GM23338 (cell line): Measurements from ENCODE around the gene IQSEC3. TPM values are rescaled to one million over a fixed set of nuclear protein-coding genes. Genes with fewer than 3 reads are reported as not detected.

Experiments used
- ATAC-seq: fragments of 200-7000 bp; cut with Tn5 transposase; 3 replicates; pipeline ENCODE4 v1.9.1; 2020
- DNase-seq: peaks from one replicate; pipeline ENCODE4 v3.0.0-alpha.2; 2015; ENCODE audit warnings: low spot score
- H2AFZ ChIP-seq: fragments of 200-600 bp; sonication (generic); 2 replicates; pipeline ENCODE4 v1.8.0; 2016; ENCODE audit warnings: antibody characterized with exemption, mild to moderate bottlenecking, moderate library complexity
- H3F3A ChIP-seq: fragments of 200-600 bp; sonication (generic); replicated peaks from 2 replicates; pipeline ENCODE4 v1.8.0; 2017; ENCODE audit warnings: antibody characterized with exemption, mixed run types, low read depth
- H3K27ac ChIP-seq: fragments of 200-600 bp; sonication (generic); 2 replicates; pipeline ENCODE4 v1.6.1; 2016; ENCODE audit warnings: low read depth
- H3K27me3 ChIP-seq: fragments of 200-600 bp; sonication (generic); 2 replicates; pipeline ENCODE4 v1.8.0; 2016; ENCODE audit warnings: mild to moderate bottlenecking, mixed run types, moderate library complexity; ENCODE audit not compliant: insufficient read depth
- H3K36me3 ChIP-seq: fragments of 200-600 bp; sonication (generic); 2 replicates; pipeline ENCODE4 v1.8.0; 2016; ENCODE audit warnings: mild to moderate bottlenecking; ENCODE audit not compliant: insufficient read depth
- H3K4me1 ChIP-seq: fragments of 200-600 bp; sonication (generic); 2 replicates; pipeline ENCODE4 v1.8.0; 2016; ENCODE audit warnings: mild to moderate bottlenecking, moderate library complexity; ENCODE audit not compliant: insufficient read depth
- H3K4me2 ChIP-seq: fragments of 200-600 bp; sonication (generic); 2 replicates; pipeline ENCODE4 v1.7.1; 2017; ENCODE audit warnings: mixed run types
- H3K4me3 ChIP-seq: fragments of 200-600 bp; sonication (generic); 2 replicates; pipeline ENCODE4 v1.6.1; 2016; ENCODE audit warnings: mixed run types
- H3K79me2 ChIP-seq: fragments of 200-600 bp; sonication (generic); replicated peaks from 2 replicates; pipeline ENCODE4 v1.8.0; 2017; ENCODE audit warnings: mild to moderate bottlenecking; ENCODE audit not compliant: insufficient read depth
- H3K9me2 ChIP-seq: fragments of 200-600 bp; sonication (generic); 2 replicates; pipeline ENCODE4 v1.8.0; 2017; ENCODE audit not compliant: insufficient read depth
- H4K20me1 ChIP-seq: fragments of 200-600 bp; sonication (generic); replicated peaks from 2 replicates; pipeline ENCODE4 v1.8.0; 2017; ENCODE audit warnings: mild to moderate bottlenecking; ENCODE audit not compliant: insufficient read depth
- H3K27ac Mint-ChIP-seq: 2 replicates; pipeline ENCODE4 v1.8.0; 2020; ENCODE audit warnings: inconsistent platforms, mild to moderate bottlenecking, moderate library complexity, mixed read lengths
- H3K27me3 Mint-ChIP-seq: 3 replicates; pipeline ENCODE4 v1.8.0; 2022; ENCODE audit warnings: low read depth, mild to moderate bottlenecking, moderate library complexity, mixed read lengths, inconsistent platforms; ENCODE audit not compliant: insufficient read depth, poor library complexity
- H3K36me3 Mint-ChIP-seq: 3 replicates; pipeline ENCODE4 v1.8.0; 2021; ENCODE audit warnings: low read depth, mild to moderate bottlenecking, inconsistent platforms, moderate library complexity, mixed read lengths
- H3K4me1 Mint-ChIP-seq: 3 replicates; pipeline ENCODE4 v1.8.0; 2020; ENCODE audit warnings: mild to moderate bottlenecking, inconsistent platforms, mixed read lengths
- H3K4me3 Mint-ChIP-seq: 3 replicates; pipeline ENCODE4 v1.8.0; 2021; ENCODE audit warnings: moderate library complexity, mild to moderate bottlenecking, inconsistent platforms, mixed read lengths
- H3K9me3 Mint-ChIP-seq: 3 replicates; pipeline ENCODE4 v1.8.0; 2020; ENCODE audit warnings: moderate library complexity, mild to moderate bottlenecking, inconsistent platforms, mixed read lengths
- CREB1 ChIP-seq: fragments of 250-450 bp; sonication (Bioruptor Pico); IDR thresholded peaks from 2 replicates; pipeline ENCODE4 v1.5.0; 2020; ENCODE audit warnings: low read depth, mild to moderate bottlenecking, moderate library complexity
- CTCF ChIP-seq, 2 experiments: fragments of 200-600 bp in 1 of 2; sonication (generic) in 1 of 2; conservative IDR thresholded peaks; 2 replicates each; pipeline versions ENCODE4 v1.5.1 to v1.6.1; 2016 to 2017; ENCODE audit warnings: antibody characterized with exemption in 2 of 2, low read depth in 2 of 2, mild to moderate bottlenecking in 2 of 2, moderate library complexity in 1 of 2
- ETS1 ChIP-seq: IDR thresholded peaks from 2 replicates; pipeline ENCODE4 v1.6.1; 2016; ENCODE audit warnings: antibody characterized with exemption
- EZH2 ChIP-seq: fragments of 200-600 bp; sonication (generic); IDR thresholded peaks from one replicate; pipeline ENCODE4 v1.8.0; 2017; ENCODE audit warnings: antibody characterized with exemption, mild to moderate bottlenecking, low read depth; ENCODE audit not compliant: unreplicated experiment
- EZH2phosphoT487 ChIP-seq: fragments of 200-600 bp; sonication (generic); IDR thresholded peaks from one replicate; pipeline ENCODE4 v1.8.1; 2018; ENCODE audit warnings: antibody characterized with exemption; ENCODE audit not compliant: unreplicated experiment
- JUNB ChIP-seq: IDR thresholded peaks from one replicate; pipeline ENCODE4 v1.6.1; 2016; ENCODE audit warnings: antibody characterized with exemption; ENCODE audit not compliant: unreplicated experiment
- NANOG ChIP-seq: IDR thresholded peaks from 2 replicates; pipeline ENCODE4 v1.6.1; 2016; ENCODE audit warnings: antibody characterized with exemption, borderline replicate concordance
- POLR2AphosphoS5 ChIP-seq: IDR thresholded peaks from 2 replicates; pipeline ENCODE4 v1.6.1; 2016; ENCODE audit warnings: antibody characterized with exemption, low read depth
- REST ChIP-seq: IDR thresholded peaks from one replicate; pipeline ENCODE4 v1.6.1; 2018; ENCODE audit warnings: antibody characterized with exemption; ENCODE audit not compliant: unreplicated experiment
- STAT1 ChIP-seq: IDR thresholded peaks from one replicate; pipeline ENCODE4 v1.6.1; 2016; ENCODE audit warnings: antibody characterized with exemption; ENCODE audit not compliant: unreplicated experiment
- ZNF114 ChIP-seq: fragments of 250-450 bp; sonication (Bioruptor Pico); IDR thresholded peaks from 2 replicates; pipeline ENCODE4 v1.5.0; 2020; ENCODE audit warnings: mild to moderate bottlenecking, moderate library complexity
- ZNF331 ChIP-seq: fragments of 250-450 bp; sonication (Bioruptor Pico); IDR thresholded peaks from 2 replicates; pipeline ENCODE4 v1.5.0; 2020; ENCODE audit warnings: low read depth, mild to moderate bottlenecking, moderate library complexity
- polyA plus RNA-seq: library from polyadenylated mRNA; unstranded; fragments of >200 nt; fragmentation: Nextera tagmentation; extraction: Ambion mirVana; gene quantifications from 2 replicates; pipeline ENCODE4 v1.2.1, GENCODE V29; 2016
- total RNA-seq: library from RNA; depleted of rRNA; stranded (reverse); fragments of >200 nt; shearing (Covaris generic); gene quantifications from 2 replicates; pipeline ENCODE4 v1.2.3, GENCODE V29; 2014
- TF ChIP-seq, protein P1 (sequence below): fragments of 250-450 bp; sonication (Bioruptor Pico); IDR thresholded peaks from 2 replicates; pipeline ENCODE4 v1.5.0; 2020; ENCODE audit warnings: mild to moderate bottlenecking, moderate library complexity

IQSEC3 gene
- total and polyA plus RNA-seq, 2 experiments from 2014 or later, result 2.1 to 3.6 TPM

GRCh38 chr12:197911-198695, 131.5 kb downstream of the IQSEC3 start:
- Mint-ChIP-seq H3K27ac (no peak overlapping the region), H3K36me3 (no peaks in the 10 kb centered on the region), H3K9me3 (peaks cover 6% of the 10 kb centered on the region; the same call in 2 of the 3 replicates), H3K4me3 (no peak overlapping the region), H3K27me3 (peaks cover 24% of the 10 kb centered on the region), H3K4me1 (peaks cover 21% of the 10 kb centered on the region)
- DNase-seq, result no peak
- Histone ChIP-seq H3K4me1 (peaks cover 26% of the 10 kb centered on the region), H3K79me2 (no peaks in the 10 kb centered on the region), H3K4me3 (no peak overlapping the region), H3K36me3 (no peaks in the 10 kb centered on the region), H4K20me1 (no peaks in the 10 kb centered on the region), H3K4me2 (no peak overlapping the region), H2AFZ (no peak overlapping the region), H3K9me2 (no peaks in the 10 kb centered on the region), H3K27me3 (peaks cover 21% of the 10 kb centered on the region), H3F3A (0 out of 2 replicates have a peak, but pooled peaks cover 3% of the 10 kb centered on the region), H3K27ac (no peak overlapping the region)
- no peak for TF ChIP-seq POLR2AphosphoS5
- no peak for TF ChIP-seq REST
- no peak for TF ChIP-seq NANOG
- no peak for TF ChIP-seq STAT1
- no peak for TF ChIP-seq EZH2
- TF ChIP-seq CTCF (conservative IDR thresholded peaks at IDR 0.05; ENCODE audit: low read depth in 2 of 2), result no peak
- TF ChIP-seq ZNF114 (CRISPR knock-in tag), result no peak
- TF ChIP-seq ZNF331 (CRISPR knock-in tag), result no peak
- TF ChIP-seq, protein P1, sequence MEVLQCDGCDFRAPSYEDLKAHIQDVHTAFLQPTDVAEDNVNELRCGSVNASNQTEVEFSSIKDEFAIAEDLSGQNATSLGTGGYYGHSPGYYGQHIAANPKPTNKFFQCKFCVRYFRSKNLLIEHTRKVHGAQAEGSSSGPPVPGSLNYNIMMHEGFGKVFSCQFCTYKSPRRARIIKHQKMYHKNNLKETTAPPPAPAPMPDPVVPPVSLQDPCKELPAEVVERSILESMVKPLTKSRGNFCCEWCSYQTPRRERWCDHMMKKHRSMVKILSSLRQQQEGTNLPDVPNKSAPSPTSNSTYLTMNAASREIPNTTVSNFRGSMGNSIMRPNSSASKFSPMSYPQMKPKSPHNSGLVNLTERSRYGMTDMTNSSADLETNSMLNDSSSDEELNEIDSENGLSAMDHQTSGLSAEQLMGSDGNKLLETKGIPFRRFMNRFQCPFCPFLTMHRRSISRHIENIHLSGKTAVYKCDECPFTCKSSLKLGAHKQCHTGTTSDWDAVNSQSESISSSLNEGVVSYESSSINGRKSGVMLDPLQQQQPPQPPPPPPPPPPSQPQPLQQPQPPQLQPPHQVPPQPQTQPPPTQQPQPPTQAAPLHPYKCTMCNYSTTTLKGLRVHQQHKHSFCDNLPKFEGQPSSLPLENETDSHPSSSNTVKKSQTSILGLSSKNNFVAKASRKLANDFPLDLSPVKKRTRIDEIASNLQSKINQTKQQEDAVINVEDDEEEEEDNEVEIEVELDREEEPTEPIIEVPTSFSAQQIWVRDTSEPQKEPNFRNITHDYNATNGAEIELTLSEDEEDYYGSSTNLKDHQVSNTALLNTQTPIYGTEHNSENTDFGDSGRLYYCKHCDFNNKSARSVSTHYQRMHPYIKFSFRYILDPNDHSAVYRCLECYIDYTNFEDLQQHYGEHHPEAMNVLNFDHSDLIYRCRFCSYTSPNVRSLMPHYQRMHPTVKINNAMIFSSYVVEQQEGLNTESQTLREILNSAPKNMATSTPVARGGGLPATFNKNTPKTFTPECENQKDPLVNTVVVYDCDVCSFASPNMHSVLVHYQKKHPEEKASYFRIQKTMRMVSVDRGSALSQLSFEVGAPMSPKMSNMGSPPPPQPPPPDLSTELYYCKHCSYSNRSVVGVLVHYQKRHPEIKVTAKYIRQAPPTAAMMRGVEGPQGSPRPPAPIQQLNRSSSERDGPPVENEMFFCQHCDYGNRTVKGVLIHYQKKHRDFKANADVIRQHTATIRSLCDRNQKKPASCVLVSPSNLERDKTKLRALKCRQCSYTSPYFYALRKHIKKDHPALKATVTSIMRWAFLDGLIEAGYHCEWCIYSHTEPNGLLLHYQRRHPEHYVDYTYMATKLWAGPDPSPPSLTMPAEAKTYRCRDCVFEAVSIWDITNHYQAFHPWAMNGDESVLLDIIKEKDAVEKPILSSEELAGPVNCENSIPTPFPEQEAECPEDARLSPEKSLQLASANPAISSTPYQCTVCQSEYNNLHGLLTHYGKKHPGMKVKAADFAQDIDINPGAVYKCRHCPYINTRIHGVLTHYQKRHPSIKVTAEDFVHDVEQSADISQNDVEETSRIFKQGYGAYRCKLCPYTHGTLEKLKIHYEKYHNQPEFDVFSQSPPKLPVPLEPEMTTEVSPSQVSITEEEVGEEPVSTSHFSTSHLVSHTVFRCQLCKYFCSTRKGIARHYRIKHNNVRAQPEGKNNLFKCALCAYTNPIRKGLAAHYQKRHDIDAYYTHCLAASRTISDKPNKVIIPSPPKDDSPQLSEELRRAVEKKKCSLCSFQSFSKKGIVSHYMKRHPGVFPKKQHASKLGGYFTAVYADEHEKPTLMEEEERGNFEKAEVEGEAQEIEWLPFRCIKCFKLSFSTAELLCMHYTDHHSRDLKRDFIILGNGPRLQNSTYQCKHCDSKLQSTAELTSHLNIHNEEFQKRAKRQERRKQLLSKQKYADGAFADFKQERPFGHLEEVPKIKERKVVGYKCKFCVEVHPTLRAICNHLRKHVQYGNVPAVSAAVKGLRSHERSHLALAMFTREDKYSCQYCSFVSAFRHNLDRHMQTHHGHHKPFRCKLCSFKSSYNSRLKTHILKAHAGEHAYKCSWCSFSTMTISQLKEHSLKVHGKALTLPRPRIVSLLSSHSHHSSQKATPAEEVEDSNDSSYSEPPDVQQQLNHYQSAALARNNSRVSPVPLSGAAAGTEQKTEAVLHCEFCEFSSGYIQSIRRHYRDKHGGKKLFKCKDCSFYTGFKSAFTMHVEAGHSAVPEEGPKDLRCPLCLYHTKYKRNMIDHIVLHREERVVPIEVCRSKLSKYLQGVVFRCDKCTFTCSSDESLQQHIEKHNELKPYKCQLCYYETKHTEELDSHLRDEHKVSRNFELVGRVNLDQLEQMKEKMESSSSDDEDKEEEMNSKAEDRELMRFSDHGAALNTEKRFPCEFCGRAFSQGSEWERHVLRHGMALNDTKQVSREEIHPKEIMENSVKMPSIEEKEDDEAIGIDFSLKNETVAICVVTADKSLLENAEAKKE (CRISPR knock-in tag), result no peak
- no peak for TF ChIP-seq EZH2phosphoT487
- no peak for TF ChIP-seq ETS1
- TF ChIP-seq JUNB, result no peak
- no peak for TF ChIP-seq CREB1
- no peak for ATAC-seq
